AG04450 (cell line): ENCODE measurements around the gene THAP7. TPM values are rescaled to one million over a fixed set of nuclear protein-coding genes. Genes with fewer than 3 reads are reported as not detected.
"Not testable (repeated sequence)": the region's sequence is repeated elsewhere in the genome, so short reads cannot be mapped to it uniquely, and the experiment has no call there.

Experiments used
- CTCF ChIA-PET: fragments of 300-600, 350-600 bp; formaldehyde crosslinking; extraction: SDS; loops from one replicate; lab custom pipeline; 2022; ENCODE audit warnings: antibody characterized with exemption, inconsistent platforms; lab: Charles Lee
- POLR2A ChIA-PET: fragments of 350-600 bp; formaldehyde crosslinking; extraction: SDS; loops from one replicate; lab custom pipeline; 2021; ENCODE audit warnings: antibody characterized with exemption, inconsistent platforms; lab: Yijun Ruan, JAX
- DNase-seq: peaks from one replicate; pipeline ENCODE4 v3.0.0-alpha.2; 2011; ENCODE audit warnings: low read depth, low spot score
- H3K27ac ChIP-seq: one replicate; pipeline ENCODE4 v1.5.1; 2012; ENCODE audit warnings: low read depth, low read length, control low read depth
- H3K27me3 ChIP-seq: one replicate; pipeline ENCODE4 v1.6.0; 2012; ENCODE audit warnings: low read length; ENCODE audit not compliant: control insufficient read depth, insufficient read depth
- H3K4me3 ChIP-seq: 2 replicates; pipeline ENCODE4 v1.5.1; 2011; ENCODE audit warnings: mild to moderate bottlenecking, low read depth, low read length, control low read depth
- H3K9me3 ChIP-seq: 2 replicates; pipeline ENCODE4 v1.5.1; 2012; ENCODE audit warnings: low read length; ENCODE audit not compliant: control insufficient read depth, insufficient read depth
- polyA plus RNA-seq: library from polyadenylated mRNA; depleted of rRNA; stranded (reverse); fragments of >200 nt; gene quantifications from 2 replicates; pipeline ENCODE4 v1.2.3, GENCODE V29; 2011
- TF ChIP-seq, protein P1 (sequence below): IDR thresholded peaks from 2 replicates; pipeline ENCODE4 v1.5.1; 2011; ENCODE audit warnings: low read depth, low read length, control low read depth, inconsistent platforms

The THAP7 gene
- polyA plus RNA-seq, 1 experiment: 12.5 TPM

DNA sequence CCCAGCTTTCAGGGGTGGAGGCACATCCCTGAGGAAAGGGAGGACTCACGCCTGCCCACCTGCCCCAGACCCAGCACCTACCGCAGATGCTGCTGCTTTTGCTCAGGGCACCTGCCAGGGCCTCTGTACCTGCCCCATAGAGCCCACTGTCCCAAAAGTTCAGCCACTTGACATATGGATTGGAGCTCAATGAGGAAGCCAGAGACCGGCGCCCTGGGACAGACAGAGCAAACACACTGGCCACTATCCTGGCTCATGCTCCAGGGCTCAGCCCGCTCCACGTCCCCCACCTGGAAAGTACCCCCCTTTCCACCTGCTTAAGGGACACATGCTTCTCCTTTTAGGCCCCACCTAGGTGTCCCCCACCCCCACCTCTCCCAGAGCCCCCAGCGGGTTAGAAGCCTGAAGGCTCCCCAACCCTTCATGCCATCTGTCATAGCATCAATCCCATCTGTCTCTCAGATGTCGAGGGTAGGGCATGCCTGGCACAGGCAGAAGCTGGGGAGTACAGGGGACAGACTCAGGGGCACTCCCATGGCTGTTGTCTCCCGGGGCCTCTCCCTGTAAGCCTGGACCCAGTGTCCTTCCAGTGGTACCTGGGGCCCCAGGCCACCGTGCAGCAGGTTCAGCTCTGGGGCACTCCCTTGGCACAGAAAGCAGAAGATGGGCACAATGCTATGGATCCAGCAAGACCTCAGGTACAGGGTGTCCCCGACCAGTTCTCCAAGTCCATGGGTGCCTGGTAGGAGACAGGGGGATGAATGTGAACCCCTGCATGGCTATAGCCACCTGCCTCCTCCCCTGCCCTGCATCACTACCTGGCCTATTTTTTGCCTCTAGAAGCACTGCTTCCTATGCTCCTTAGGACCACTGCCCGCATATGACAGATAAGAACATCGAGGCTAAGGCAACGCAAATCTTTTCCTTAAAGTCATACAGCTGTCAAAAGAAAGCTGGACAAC, 10.8 kb upstream of the THAP7 start:
- Histone ChIP-seq H3K4me3 (no peak overlapping the region), H3K27ac (no peak overlapping the region), H3K9me3 (no peaks in the 10 kb centered on the region; the same call in 1 of the 2 replicates), H3K27me3 (peaks cover 2% of the 10 kb centered on the region)
- no peak for DNase-seq
- POLR2A ChIA-PET: interaction anchor here (0.8 kb wide), 1 partner anchor 31 kb away, joined by 3 read pairs; the partner anchor contains the start of gene LZTR1
- CTCF ChIA-PET: interaction anchor here (0.6 kb wide), 1 partner anchor 93 kb away, joined by 3 read pairs; no protein-coding TSS in a partner anchor
- TF ChIP-seq, protein P1, sequence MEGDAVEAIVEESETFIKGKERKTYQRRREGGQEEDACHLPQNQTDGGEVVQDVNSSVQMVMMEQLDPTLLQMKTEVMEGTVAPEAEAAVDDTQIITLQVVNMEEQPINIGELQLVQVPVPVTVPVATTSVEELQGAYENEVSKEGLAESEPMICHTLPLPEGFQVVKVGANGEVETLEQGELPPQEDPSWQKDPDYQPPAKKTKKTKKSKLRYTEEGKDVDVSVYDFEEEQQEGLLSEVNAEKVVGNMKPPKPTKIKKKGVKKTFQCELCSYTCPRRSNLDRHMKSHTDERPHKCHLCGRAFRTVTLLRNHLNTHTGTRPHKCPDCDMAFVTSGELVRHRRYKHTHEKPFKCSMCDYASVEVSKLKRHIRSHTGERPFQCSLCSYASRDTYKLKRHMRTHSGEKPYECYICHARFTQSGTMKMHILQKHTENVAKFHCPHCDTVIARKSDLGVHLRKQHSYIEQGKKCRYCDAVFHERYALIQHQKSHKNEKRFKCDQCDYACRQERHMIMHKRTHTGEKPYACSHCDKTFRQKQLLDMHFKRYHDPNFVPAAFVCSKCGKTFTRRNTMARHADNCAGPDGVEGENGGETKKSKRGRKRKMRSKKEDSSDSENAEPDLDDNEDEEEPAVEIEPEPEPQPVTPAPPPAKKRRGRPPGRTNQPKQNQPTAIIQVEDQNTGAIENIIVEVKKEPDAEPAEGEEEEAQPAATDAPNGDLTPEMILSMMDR: no peak

DNA sequence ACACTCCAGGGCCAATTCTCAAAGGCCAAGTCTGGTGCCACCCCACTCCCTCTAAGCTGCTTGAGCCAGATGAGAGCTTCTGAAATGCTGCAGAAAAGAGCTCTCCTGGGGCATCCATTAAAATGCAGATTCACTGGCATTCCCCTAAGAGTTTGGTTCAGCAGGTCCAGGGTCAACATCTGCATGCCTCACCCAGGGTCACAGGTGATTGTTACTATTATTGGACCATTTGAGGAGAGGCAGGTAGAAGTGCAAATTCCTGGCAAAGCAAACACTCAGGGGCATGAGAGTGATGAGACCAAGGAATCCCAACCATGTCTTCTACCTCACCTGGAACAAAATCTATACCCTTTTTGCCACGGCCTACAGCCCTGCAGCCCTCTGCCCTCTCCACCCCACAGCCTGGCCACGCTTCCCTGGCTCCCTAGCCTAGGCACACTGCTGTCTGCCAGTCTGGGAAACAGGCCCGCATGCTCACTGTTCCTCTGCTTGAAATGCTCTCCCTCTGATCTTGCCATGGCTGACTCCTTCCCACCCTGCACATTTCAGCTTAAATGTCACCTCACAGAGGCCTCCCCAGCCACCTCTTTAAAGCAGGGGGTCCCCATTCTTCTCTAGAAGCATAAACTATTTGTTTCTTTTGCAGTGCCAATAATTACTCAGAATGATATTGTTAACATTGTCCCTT, 8.7 kb upstream of the THAP7 start:
- POLR2A ChIA-PET: no interaction called here

DNA sequence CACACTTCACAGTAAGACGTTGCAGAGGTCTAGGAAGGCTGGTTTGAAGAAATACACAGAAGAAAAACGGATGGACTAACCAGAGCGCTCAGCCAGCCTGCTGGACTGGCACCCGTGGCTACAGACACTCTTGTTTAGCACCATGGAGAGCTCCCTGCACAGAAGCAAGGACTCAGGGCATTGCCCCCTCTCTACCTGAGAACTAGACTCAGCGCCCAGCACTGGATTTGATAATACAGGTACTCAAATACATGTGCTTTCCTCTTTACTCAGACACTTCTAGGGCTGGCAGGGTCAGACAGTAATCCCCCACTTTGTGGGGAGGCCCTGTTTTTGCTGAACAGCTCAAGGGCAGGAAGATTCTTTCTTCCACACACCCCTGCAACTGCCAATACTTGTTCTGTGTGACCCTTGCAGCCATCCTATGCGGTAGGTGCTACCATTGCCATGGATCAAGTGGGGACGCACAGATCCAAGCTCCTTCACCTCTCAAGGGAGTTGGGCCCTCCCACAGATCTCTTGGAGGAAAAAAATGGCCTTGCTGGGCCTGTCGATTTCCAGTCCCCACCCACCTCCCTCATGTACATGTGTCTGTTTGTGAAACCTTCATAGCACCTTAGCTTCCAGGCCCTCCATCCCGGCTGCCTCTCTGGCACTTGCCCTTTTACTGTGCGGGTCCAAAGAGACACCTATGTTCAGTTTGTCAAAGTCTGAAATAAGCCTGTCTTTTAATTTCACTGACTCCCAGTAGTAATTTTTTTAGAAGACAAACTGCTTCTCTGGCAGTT, 7.9 kb upstream of the THAP7 start:
- POLR2A ChIA-PET: interaction anchor here (0.6 kb wide), 1 partner anchor 70 kb away, joined by 3 read pairs; no protein-coding TSS in a partner anchor

More for the DNA sequence above, 8.7 kb upstream of the THAP7 start:
- Histone ChIP-seq H3K27ac (no peak overlapping the region), H3K9me3 (no peaks in the 10 kb centered on the region; the same call in 1 of the 2 replicates), H3K4me3 (no peak overlapping the region), H3K27me3 (no peaks in the 10 kb centered on the region)
- TF ChIP-seq, protein P1: no peak
- no peak for DNase-seq
- CTCF ChIA-PET: no interaction called here

DNA sequence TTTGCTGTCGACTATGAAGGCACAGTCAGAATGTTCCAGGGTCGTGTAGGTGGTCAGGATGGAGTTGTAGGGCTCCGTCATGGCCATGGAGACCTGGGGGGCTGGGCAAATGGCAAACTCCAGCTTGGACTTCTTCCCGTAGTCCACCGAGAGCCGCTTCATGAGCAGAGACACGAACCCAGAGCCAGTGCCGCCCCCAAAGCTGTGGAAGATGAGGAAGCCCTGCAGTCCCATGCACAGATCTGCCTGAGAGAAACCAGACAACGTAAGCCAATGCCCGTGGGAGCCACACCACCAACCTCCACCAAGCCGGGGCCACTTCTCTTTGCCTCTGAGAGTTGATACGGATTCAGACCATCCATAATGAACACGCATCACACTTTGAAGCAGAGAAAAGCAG, 7.3 kb upstream of the THAP7 start:
- H3K9me3 ChIP-seq, H3K4me3 ChIP-seq, POLR2A ChIA-PET, H3K27ac ChIP-seq, DNase-seq, H3K27me3 ChIP-seq, CTCF ChIA-PET: not testable (repeated sequence)

More for the DNA sequence above, 7.9 kb upstream of the THAP7 start:
- Histone ChIP-seq H3K4me3 (no peak overlapping the region), H3K27ac (no peak overlapping the region), H3K9me3 (no peaks in the 10 kb centered on the region; the same call in 1 of the 2 replicates), H3K27me3 (no peaks in the 10 kb centered on the region)
- CTCF ChIA-PET: no interaction called here
- no peak for DNase-seq
- TF ChIP-seq, protein P1: no peak

DNA sequence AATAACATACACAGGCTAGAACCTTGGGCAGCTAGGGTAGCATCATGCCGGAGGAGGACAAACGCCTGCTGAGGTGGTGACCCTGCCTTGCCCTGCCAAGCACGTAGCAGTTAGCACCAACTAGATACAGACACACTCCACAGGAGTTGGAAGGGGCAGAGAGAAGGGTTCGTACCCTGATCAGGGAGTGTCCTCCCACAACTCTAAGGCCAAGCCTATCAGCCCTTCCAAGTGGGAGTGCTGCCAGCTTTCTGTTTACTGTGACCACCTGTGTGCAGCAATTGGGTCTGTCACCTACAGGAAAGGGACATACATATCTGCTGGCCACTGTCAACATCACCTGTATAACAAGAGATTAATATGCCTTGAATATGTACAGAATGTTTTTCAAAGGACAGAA, 1.9 kb upstream of the THAP7 start:
- CTCF ChIA-PET: no interaction called here
- POLR2A ChIA-PET: interaction anchor here (0.7 to 1.6 kb wide), 3 partner anchors 43 to 200 kb away, joined by 3 to 5 read pairs (median 3); no protein-coding TSS in a partner anchor
- TF ChIP-seq, protein P1: no peak
- H3K27me3 ChIP-seq: no peaks in the 10 kb centered on the region
- no peaks in the 10 kb centered on the region; the same call in 1 of the 2 replicates for H3K9me3 ChIP-seq
- H3K4me3 ChIP-seq: no peak overlapping the region
- DNase-seq: no peak
- H3K27ac ChIP-seq: peak overlapping the region; percentile 21
